GM19455 (cell line): Measurements from ENCODE around the gene P2RY8.
"Not testable (repeated sequence)": the region's sequence is repeated elsewhere in the genome, so short reads cannot be mapped to it uniquely, and the experiment has no call there.

Experiments
- ATAC-seq: cut with Tn5 transposase; IDR thresholded peaks from one replicate; pipeline ENCODE4 v1.9.1; 2021; ENCODE audit not compliant: unreplicated experiment

Gene P2RY8

GRCh38 chrX:1488745-1489144, 48.2 kb downstream of the P2RY8 start:
- ATAC-seq = no peak

- ATAC-seq = no peak
Measured at GRCh38 chrX:1488141-1488540, 48.8 kb downstream of the P2RY8 start.

- ATAC-seq = no peak
Measured at GRCh38 chrX:1487401-1487800, 49.6 kb downstream of the P2RY8 start.

- no peak for ATAC-seq
Measured at GRCh38 chrX:1486749-1487361, 50.1 kb downstream of the P2RY8 start.

GRCh38 chrX:1486177-1486576, 50.8 kb downstream of the P2RY8 start:
- no peak for ATAC-seq

- ATAC-seq = no peak
Measured at GRCh38 chrX:1485033-1485432, 52.0 kb downstream of the P2RY8 start.

GRCh38 chrX:1484638-1485019, 52.4 kb downstream of the P2RY8 start:
- no peak for ATAC-seq

GRCh38 chrX:1483843-1484637, 52.9 kb downstream of the P2RY8 start:
- ATAC-seq = peak; percentile 61

GRCh38 chrX:1482530-1482928, 54.5 kb downstream of the P2RY8 start:
- not testable (repeated sequence) for ATAC-seq

GRCh38 chrX:1481636-1482529, 55.1 kb downstream of the P2RY8 start:
- peak; percentile 50 for ATAC-seq

GRCh38 chrX:1480082-1480785, 56.8 kb downstream of the P2RY8 start:
- no peak for ATAC-seq

GRCh38 chrX:1477801-1478458, 59.1 kb downstream of the P2RY8 start:
- no peak for ATAC-seq

- no peak for ATAC-seq
Measured at GRCh38 chrX:1477229-1477628, 59.8 kb downstream of the P2RY8 start.

- no peak for ATAC-seq
Measured at GRCh38 chrX:1476682-1477081, 60.3 kb downstream of the P2RY8 start.

- ATAC-seq = no peak
Measured at GRCh38 chrX:1475881-1476280, 61.1 kb downstream of the P2RY8 start.

GRCh38 chrX:1475481-1475880, 61.5 kb downstream of the P2RY8 start:
- ATAC-seq = no peak

- ATAC-seq = not testable (repeated sequence)
Measured at GRCh38 chrX:1474593-1474992, 62.4 kb downstream of the P2RY8 start.

- ATAC-seq = no peak
Measured at GRCh38 chrX:1472975-1473374, 64.0 kb downstream of the P2RY8 start.

GRCh38 chrX:1468250-1468772, 68.7 kb downstream of the P2RY8 start:
- no peak for ATAC-seq

GRCh38 chrX:1466971-1467561, 69.9 kb downstream of the P2RY8 start:
- ATAC-seq = no peak
